GM12878 (cell line): ENCODE results near the gene CLINT1. TPM values are rescaled to one million over a fixed set of nuclear protein-coding genes. Genes with fewer than 3 reads are reported as not detected.

Experiments used
- ASH2L ChIP-seq: fragments of 300-600, 200-600 bp; sonication (generic); IDR thresholded peaks from 2 replicates; pipeline ENCODE4 v1.6.1; 2017; ENCODE audit warnings: low read depth, mild to moderate bottlenecking, borderline replicate concordance
- BRCA1 ChIP-seq: IDR thresholded peaks from 2 replicates; pipeline ENCODE4 v1.6.1; 2011; ENCODE audit warnings: low read depth, low read length, improper control_type of control experiment
- CEBPB ChIP-seq, 2 experiments: fragments of 150-350 bp in 1 of 2; IDR thresholded peaks; 2 replicates each; pipeline ENCODE4 v1.6.1; 2012 to 2014; ENCODE audit warnings: low read depth in 2 of 2, low read length in 2 of 2, borderline replicate concordance in 1 of 2, inconsistent platforms in 1 of 2
- HDAC6 ChIP-seq: fragments of 200-600 bp; sonication (generic); IDR thresholded peaks from one replicate; pipeline ENCODE4 v1.8.0; 2017; ENCODE audit warnings: antibody characterized with exemption; ENCODE audit not compliant: unreplicated experiment
- IKZF1 ChIP-seq: fragments of 450-650 bp; conservative IDR thresholded peaks from 2 replicates; pipeline ENCODE4 v1.6.1; 2017; ENCODE audit warnings: antibody characterized with exemption, mild to moderate bottlenecking
- JUND ChIP-seq: IDR thresholded peaks from 2 replicates; pipeline ENCODE4 v1.6.1; 2012; ENCODE audit warnings: low read depth, mild to moderate bottlenecking, low read length, improper control_type of control experiment, moderate library complexity
- MAX ChIP-seq: IDR thresholded peaks from 2 replicates; pipeline ENCODE4 v1.6.1; 2012; ENCODE audit warnings: low read depth, low read length, improper control_type of control experiment
- MEF2A ChIP-seq: IDR thresholded peaks from 2 replicates; pipeline ENCODE4 v1.6.1; 2011; ENCODE audit warnings: low read depth, mild to moderate bottlenecking, low read length, moderate library complexity; ENCODE audit not compliant: insufficient read depth
- MXI1 ChIP-seq: fragments of 150-350 bp; IDR thresholded peaks from 2 replicates; pipeline ENCODE4 v1.6.1; 2011; ENCODE audit warnings: low read depth, mild to moderate bottlenecking, inconsistent platforms, low read length, improper control_type of control experiment
- NFIC ChIP-seq: IDR thresholded peaks from 2 replicates; pipeline ENCODE4 v1.6.1; 2012; ENCODE audit warnings: low read depth, mild to moderate bottlenecking, inconsistent platforms, low read length, moderate library complexity
- PAX5 ChIP-seq: IDR thresholded peaks from 2 replicates; pipeline ENCODE4 v1.6.1; 2011; ENCODE audit warnings: low read depth, low read length, borderline replicate concordance
- POLR2A ChIP-seq: IDR thresholded peaks from 2 replicates; pipeline ENCODE4 v1.6.1; 2011; ENCODE audit warnings: low read depth, mild to moderate bottlenecking, low read length
- RAD21 ChIP-seq: IDR thresholded peaks from 2 replicates; pipeline ENCODE4 v1.6.1; 2011; ENCODE audit warnings: mild to moderate bottlenecking, low read depth, low read length, moderate library complexity; ENCODE audit not compliant: insufficient read depth
- RCOR1 ChIP-seq: conservative IDR thresholded peaks from 2 replicates; pipeline ENCODE4 v1.6.1; 2012; ENCODE audit warnings: low read depth, low read length, improper control_type of control experiment
- SRF ChIP-seq, 2 experiments: IDR thresholded peaks; 2 replicates each; pipeline ENCODE4 v1.6.1; 2011; ENCODE audit warnings: low read depth in 2 of 2, low read length in 2 of 2, mild to moderate bottlenecking in 1 of 2, moderate library complexity in 1 of 2
- TARDBP ChIP-seq: IDR thresholded peaks from 2 replicates; pipeline ENCODE4 v1.6.1; 2016; ENCODE audit warnings: borderline replicate concordance
- ZNF217 ChIP-seq: fragments of 450-650 bp; IDR thresholded peaks from 2 replicates; pipeline ENCODE4 v1.6.1; 2017; ENCODE audit warnings: antibody characterized with exemption, mild to moderate bottlenecking
- ZNF274 ChIP-seq: IDR thresholded peaks from one replicate; pipeline ENCODE4 v1.8.0; 2011; ENCODE audit not compliant: insufficient read length, insufficient read depth
- polyA plus RNA-seq, 11 experiments: library from polyadenylated mRNA; depleted of rRNA in 4 of 11; unstranded in 6 of 11; stranded (reverse) in 5 of 11; fragments of >200 nt; fragmentation: Nextera tagmentation in 4 of 11; fragmentation: Illumina TruSeq in 1 of 11; extraction: Ambion mirVana in 4 of 11; extraction: Trizol in 1 of 11; gene quantifications; 1 replicate in 1 of 11; 2 replicates in 10 of 11; pipeline versions ENCODE4 v1.2.1 to v1.2.3, GENCODE V29; 2011 to 2016; ENCODE audit warnings: inconsistent platforms in 2 of 11, missing spikeins in 2 of 11, low read depth in 1 of 11
- total RNA-seq, 4 experiments: library from RNA; depleted of rRNA in 3 of 4; stranded (reverse); fragments of >200 nt in 3 of 4; fragmentation: Illumina TruSeq in 1 of 4; extraction: Trizol in 1 of 4; gene quantifications; 2 replicates each; pipeline versions ENCODE4 v1.2.1 to v1.2.3, GENCODE V29; 2013 to 2021
- TF ChIP-seq, protein P1 (sequence below), 3 experiments: IDR thresholded peaks in 2 of 3; conservative IDR thresholded peaks in 1 of 3; 2 replicates each; pipeline ENCODE4 v1.5.1; 2011; ENCODE audit warnings: low read depth in 3 of 3, low read length in 3 of 3, mild to moderate bottlenecking in 3 of 3, control low read depth in 2 of 3, moderate library complexity in 2 of 3, inconsistent platforms in 1 of 3, mixed read lengths in 1 of 3; ENCODE audit not compliant: control insufficient read depth in 2 of 3, insufficient read depth in 1 of 3; ENCODE audit errors: extremely low read depth in 1 of 3
- TF ChIP-seq, protein P2 (sequence below): IDR thresholded peaks from 2 replicates; pipeline ENCODE4 v1.6.1; 2012; ENCODE audit warnings: improper control_type of control experiment, low read depth, low read length; ENCODE audit not compliant: insufficient replicate concordance
- TF ChIP-seq, protein P3 (sequence below): fragments of 450-650 bp; IDR thresholded peaks from 2 replicates; pipeline ENCODE4 v1.6.1; 2017; ENCODE audit warnings: antibody characterized with exemption, mild to moderate bottlenecking, moderate library complexity

CLINT1 gene
- total and polyA plus RNA-seq, 10 of the 15 experiments (the other 5 are each of a cell fraction or from before 2014, with no cell fraction given), result 30.0 to 136 (median 105) TPM

DNA sequence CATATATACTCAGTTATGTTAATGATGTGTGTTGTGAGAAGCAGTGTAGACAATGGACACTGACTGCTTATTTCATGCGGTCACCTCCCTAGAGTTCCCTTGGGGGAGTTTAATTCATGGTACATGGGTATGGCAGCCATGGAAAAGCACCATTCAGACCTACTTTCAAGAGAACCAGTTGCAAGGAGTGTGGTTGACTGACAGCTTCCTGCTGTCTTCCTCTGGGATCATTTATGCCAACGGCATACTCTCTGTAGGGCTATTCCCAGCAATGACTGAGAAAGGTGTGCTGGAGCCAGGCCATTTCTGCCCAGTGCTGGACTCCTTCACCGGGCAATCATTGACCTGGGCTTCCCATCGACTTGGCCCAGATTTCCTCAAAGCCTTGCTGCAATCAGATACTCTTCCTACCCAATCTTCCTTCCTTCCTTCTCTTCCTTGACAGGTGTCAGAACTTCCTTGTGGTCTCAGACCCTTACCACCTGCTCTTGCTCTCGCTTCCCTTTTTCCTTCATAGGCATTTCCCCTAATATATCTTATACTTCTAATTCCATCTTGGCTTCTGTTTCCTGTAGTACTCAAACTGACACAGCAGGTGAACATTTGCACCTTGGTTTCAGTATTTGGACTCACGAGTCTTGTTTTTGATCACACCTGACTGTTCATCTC is 3.4 kb upstream of the CLINT1 start (continued):
- TF ChIP-seq, protein P1, sequence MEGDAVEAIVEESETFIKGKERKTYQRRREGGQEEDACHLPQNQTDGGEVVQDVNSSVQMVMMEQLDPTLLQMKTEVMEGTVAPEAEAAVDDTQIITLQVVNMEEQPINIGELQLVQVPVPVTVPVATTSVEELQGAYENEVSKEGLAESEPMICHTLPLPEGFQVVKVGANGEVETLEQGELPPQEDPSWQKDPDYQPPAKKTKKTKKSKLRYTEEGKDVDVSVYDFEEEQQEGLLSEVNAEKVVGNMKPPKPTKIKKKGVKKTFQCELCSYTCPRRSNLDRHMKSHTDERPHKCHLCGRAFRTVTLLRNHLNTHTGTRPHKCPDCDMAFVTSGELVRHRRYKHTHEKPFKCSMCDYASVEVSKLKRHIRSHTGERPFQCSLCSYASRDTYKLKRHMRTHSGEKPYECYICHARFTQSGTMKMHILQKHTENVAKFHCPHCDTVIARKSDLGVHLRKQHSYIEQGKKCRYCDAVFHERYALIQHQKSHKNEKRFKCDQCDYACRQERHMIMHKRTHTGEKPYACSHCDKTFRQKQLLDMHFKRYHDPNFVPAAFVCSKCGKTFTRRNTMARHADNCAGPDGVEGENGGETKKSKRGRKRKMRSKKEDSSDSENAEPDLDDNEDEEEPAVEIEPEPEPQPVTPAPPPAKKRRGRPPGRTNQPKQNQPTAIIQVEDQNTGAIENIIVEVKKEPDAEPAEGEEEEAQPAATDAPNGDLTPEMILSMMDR (IDR thresholded peaks at IDR 0.05 in 2 of 3, conservative IDR thresholded peaks at IDR 0.05 in 1 of 3; ENCODE audit: control insufficient read depth in 2 of 3, extremely low read depth in 1 of 3, insufficient read depth in 1 of 3, low read depth in 3 of 3, low read length in 3 of 3), result no peak
- TF ChIP-seq POLR2A (no peak), MXI1 (no peak), NFIC (peak; percentile 77), HDAC6 (no peak), CEBPB (IDR thresholded peaks at IDR 0.05; ENCODE audit: borderline replicate concordance in 1 of 2, low read depth in 2 of 2, low read length in 2 of 2) (no peak), PAX5 (peak; percentile 9; the same call in 1 of the 2 replicates), ZNF274 (no peak), RAD21 (no peak), ZNF217 (0 out of 2 replicates have a peak, but pooled peaks have one; percentile 4), BRCA1 (no peak), MAX (no peak), TARDBP (no peak), SRF (IDR thresholded peaks at IDR 0.05; ENCODE audit: low read depth in 2 of 2, low read length in 2 of 2) (no peak), RCOR1 (no peak), JUND (no peak), IKZF1 (peak; percentile 96), ASH2L (no peak), MEF2A (no peak)
- TF ChIP-seq, protein P2, sequence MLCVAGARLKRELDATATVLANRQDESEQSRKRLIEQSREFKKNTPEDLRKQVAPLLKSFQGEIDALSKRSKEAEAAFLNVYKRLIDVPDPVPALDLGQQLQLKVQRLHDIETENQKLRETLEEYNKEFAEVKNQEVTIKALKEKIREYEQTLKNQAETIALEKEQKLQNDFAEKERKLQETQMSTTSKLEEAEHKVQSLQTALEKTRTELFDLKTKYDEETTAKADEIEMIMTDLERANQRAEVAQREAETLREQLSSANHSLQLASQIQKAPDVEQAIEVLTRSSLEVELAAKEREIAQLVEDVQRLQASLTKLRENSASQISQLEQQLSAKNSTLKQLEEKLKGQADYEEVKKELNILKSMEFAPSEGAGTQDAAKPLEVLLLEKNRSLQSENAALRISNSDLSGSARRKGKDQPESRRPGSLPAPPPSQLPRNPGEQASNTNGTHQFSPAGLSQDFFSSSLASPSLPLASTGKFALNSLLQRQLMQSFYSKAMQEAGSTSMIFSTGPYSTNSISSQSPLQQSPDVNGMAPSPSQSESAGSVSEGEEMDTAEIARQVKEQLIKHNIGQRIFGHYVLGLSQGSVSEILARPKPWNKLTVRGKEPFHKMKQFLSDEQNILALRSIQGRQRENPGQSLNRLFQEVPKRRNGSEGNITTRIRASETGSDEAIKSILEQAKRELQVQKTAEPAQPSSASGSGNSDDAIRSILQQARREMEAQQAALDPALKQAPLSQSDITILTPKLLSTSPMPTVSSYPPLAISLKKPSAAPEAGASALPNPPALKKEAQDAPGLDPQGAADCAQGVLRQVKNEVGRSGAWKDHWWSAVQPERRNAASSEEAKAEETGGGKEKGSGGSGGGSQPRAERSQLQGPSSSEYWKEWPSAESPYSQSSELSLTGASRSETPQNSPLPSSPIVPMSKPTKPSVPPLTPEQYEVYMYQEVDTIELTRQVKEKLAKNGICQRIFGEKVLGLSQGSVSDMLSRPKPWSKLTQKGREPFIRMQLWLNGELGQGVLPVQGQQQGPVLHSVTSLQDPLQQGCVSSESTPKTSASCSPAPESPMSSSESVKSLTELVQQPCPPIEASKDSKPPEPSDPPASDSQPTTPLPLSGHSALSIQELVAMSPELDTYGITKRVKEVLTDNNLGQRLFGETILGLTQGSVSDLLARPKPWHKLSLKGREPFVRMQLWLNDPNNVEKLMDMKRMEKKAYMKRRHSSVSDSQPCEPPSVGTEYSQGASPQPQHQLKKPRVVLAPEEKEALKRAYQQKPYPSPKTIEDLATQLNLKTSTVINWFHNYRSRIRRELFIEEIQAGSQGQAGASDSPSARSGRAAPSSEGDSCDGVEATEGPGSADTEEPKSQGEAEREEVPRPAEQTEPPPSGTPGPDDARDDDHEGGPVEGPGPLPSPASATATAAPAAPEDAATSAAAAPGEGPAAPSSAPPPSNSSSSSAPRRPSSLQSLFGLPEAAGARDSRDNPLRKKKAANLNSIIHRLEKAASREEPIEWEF, result no peak
- TF ChIP-seq, protein P3, sequence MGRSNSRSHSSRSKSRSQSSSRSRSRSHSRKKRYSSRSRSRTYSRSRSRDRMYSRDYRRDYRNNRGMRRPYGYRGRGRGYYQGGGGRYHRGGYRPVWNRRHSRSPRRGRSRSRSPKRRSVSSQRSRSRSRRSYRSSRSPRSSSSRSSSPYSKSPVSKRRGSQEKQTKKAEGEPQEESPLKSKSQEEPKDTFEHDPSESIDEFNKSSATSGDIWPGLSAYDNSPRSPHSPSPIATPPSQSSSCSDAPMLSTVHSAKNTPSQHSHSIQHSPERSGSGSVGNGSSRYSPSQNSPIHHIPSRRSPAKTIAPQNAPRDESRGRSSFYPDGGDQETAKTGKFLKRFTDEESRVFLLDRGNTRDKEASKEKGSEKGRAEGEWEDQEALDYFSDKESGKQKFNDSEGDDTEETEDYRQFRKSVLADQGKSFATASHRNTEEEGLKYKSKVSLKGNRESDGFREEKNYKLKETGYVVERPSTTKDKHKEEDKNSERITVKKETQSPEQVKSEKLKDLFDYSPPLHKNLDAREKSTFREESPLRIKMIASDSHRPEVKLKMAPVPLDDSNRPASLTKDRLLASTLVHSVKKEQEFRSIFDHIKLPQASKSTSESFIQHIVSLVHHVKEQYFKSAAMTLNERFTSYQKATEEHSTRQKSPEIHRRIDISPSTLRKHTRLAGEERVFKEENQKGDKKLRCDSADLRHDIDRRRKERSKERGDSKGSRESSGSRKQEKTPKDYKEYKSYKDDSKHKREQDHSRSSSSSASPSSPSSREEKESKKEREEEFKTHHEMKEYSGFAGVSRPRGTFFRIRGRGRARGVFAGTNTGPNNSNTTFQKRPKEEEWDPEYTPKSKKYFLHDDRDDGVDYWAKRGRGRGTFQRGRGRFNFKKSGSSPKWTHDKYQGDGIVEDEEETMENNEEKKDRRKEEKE, result no peak
- TF ChIP-seq, all 136 proteins: peak for 28
